HG03045 (cell line): Measurements from ENCODE around the gene HOXA5.

Experiments used
- ATAC-seq: cut with Tn5 transposase; IDR thresholded peaks from one replicate; pipeline ENCODE4 v1.9.1; 2021; ENCODE audit warnings: mild to moderate bottlenecking, moderate library complexity; ENCODE audit not compliant: unreplicated experiment

The HOXA5 gene

DNA sequence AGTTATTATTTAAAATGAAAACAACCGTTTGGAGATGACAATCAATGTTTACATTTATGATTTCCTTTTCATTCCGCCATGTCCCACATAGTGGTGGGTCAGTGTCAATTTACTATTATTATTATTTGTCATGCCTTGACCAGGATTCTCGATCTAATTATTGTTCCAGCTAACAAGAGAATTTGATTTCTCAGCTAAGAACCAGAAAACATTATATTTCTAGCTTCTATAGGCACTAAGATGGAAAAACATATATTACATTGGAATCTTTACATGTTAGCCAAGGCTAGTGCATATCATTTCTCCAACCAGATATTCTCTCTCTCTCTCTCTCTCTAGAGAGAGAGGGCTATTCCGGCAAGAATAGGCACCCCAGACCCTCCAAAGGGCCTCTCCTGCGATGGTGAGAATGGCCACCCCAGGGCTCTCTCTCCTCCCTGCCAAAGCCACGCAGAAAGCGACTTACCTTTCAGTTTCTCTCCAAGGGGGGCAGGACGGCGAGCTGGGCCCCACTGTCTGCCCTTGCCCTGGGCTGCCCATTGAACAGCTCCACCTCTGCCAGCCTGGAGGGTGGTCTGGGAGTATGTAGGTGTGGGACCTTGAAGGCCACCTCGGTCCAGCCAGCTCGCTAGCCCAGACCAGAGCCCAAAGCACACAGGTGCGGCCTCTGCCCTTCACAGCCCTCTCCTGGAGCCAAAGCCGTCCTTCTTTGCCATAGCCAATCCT, 6.5 kb upstream of the HOXA5 start:
- no peak for ATAC-seq

DNA sequence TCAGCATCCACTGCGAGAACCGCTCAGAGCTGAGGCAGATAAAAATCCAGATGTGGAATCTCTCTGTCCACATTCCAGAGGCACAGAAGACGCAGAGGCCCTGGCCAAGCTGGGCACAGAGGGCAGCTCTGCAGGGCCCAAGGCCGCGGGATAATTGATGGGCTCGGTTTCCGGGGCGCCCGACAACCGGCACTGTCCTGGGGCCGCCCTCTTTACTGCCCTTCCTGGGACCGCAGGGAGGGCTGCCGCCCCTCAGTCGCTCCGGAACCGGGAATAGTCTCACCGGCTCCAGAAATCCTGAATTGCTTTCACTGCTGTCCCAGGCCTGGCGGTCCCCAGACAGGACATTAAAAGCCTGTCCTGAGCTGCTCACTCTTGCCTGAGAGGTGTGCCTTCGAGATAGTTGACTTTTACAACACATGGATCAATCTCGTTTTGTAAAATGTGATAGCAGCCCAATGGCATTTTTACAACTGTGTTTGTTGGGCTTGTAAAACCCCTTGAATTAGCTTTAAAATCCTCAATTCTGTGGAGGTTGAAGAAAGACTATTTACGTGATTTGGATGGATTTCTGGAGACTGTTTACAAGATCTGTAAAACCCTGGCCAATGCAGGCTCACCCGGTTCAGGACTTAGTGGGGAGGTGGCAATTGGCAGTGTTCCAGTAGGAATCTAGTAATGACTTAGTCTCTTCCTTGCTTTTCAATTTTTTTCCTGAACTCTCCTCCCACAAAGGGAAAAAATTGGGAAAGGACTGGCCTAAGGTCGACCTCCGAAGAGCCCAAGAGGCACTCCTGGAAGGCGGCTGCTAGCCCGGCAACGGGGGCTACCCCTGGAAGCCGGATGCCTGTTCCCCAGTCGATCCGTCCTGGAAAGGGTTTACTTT, 5.5 kb upstream of the HOXA5 start:
- no peak for ATAC-seq

DNA sequence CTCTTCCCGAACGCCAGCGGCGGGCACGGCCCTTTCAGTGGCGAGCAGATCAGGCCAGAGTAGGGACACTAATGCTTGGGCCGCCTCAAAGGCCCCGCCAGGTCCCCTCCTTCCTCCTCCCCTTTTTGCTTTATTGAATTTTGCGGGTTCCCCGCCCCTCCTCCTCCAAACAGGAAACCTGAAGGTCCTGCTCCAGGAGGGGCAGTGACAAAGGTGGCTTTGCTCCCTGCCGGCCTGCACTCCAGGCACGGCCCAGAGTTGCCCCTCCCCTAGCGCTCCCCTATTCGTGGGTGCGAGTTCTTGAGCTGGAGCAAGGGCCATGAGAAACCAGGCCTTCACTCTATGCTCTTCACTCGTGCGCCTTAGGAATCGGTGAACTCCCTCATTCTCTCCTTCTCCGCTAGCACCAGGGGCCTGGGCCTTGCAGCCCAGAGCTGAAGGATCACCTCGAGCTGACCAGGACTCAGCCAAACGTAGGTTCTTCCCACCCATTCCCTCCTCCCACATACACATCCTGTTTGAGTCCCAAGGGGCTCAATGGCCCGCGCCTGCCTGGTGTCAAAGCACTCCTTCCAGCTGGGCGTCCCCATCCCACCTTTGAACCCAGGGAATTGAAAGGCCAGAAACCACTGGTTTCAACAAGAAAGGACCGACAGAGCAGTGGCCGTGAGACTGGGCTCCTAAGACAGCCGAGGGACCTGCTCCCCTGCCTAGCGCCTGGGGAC, 4.7 kb upstream of the HOXA5 start:
- ATAC-seq = no peak

DNA sequence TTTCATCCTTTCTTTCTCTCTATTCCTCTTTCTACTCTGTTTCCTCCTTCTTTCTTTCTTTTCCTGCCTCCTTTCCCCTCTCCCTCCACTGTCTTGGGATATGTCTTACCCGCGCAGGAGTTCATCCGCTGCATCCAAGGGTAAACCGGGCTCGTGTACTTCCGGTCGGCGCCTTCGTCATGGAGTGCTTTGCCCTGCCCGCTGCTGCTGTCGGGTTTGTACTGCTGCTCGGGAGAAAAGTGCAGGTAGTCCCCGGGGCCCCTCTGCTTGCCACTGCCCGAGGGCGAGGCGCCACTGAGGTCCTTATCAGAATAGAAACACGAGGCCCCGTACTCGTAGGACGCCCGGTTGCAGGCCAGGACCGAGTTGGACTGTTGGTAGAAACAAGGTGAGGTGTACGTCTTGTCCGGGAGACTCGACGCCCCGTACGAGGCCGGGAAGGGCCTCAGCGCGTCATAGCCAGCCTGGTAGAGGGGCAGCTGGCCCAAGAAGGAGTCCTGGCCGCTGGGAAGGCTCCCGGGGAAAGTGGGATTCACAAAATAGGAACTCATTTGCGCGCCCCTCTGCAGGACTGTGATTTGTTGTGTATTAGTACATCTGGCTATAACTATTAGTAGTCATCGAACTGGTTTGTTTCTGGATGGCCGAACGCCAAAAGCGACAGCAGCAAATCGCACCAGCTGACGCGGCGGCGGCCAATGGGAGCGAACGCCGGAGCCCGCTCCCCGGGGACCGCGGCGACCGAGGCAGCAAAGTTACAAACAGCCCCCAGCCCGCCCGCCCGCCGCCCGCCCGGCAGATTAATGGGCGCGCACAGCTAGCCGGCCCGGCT, 3.9 kb upstream of the HOXA5 start, which contains the start of gene HOXA6:
HOXA6 (minus strand) TSS at position 576 of the 832 bp plus-strand sequence; CDS start at position 551, 25 bp downstream.
- no peak for ATAC-seq

DNA sequence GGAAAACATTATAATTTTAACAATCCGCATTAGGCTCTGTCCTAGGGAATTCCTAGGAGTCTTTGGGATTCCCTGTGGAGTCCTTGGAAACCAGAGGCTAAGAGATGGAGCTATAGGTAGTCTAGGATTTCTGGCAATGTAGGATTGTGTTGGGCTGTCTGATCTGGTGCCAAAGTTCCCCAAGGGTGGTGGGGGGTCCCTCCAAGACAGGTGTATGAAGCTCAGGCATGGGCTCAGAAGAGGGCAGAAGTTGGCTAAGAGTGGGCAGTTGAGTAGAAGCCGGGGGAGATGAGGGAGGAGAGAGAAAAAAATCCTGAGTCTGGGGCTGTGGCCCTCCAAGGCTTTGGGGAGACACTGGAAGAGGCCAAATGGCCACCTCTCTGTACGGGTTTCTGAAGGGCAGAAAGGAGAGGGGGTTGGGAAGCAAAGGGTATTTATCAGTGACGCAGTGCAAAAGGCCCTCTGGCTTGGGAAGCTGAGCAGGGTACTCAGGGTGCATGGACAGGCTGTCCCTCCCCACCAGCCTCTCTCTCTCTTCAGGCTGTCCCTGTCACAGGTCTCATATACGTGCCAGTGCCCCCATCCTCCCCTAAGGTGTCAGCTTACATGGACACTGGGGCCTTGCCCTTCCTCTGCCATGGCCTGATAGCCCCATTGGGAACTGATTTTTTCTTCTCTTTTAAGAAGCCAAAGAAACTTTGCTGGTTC, 3.2 kb upstream of the HOXA5 start:
- ATAC-seq = no peak

DNA sequence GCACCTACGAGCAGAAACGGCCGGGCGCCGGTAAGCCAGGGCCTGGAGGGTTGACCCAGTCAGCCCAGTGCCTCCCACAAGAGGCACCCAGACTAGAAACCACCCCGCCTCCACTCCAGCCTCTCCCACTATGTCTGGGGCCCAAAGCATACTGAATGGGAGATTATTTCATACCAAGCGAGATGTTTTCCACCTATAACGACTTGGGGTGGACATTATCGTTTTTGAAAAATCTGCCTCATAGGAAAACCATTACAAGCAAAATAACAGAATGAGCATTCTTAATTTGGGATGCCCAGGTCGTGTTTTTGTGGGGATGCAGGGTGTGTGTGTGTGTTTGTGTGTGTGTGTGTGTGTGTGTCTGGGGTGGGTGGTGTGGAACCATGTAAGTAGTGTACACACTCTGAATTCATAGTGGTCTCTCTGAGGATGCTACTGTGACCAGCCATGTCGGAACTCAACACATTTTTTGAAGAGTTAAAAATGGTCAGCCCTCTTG, 2.5 kb upstream of the HOXA5 start:
- no peak for ATAC-seq

DNA sequence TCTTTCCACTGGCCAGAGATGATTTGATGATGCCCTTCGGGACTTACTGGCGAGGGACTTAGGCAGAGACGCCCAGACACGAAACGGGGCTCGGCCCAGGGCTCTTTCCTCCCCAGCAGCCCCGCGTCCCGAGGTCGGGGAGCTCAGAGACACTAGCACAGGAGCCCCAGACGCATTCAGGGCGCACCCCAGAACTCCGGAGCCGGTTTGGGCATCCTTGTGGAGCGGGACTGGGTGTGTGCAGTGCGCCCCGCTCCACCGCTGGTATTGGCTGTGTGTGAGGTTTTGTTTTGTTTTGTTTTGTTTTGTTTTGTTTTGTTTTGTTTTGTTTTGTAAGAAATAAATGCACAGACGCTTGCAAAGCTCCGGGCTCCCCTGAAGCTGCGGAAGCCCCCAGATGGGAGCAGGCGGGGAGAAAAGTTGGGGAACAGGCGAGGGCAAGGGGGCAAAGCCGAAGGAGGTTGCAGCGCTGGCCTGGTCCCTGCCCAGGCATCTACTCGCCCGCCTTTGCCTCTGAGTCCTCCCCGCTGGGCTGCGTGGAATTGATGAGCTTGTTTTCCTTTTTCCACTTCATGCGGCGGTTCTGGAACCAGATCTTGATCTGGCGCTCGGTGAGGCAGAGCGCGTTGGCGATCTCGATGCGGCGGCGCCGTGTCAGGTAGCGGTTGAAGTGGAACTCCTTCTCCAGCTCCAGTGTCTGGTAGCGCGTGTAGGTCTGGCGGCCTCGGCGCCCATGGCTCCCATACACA, 1.9 kb upstream of the HOXA5 start:
- no peak for ATAC-seq

DNA sequence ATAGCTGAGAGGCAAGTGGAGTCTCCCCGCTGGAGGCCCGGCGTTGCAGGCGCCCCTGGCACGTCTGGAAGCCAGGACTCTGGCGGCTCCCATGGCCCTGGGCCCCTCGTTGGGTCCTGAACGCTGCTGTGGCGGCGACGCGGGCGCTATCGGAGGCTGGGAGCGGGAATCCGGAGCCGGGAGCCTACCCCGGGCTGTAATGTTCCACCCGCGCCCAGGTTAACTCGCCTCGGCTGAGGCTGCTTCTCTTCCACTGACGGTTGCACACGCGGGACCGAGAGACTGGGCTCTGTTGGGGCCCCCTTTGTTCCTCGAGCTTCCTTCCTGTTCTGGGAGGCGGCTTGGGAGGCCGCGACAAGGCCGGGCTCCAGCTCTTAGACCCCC, 1.3 kb upstream of the HOXA5 start:
- no peak for ATAC-seq

DNA sequence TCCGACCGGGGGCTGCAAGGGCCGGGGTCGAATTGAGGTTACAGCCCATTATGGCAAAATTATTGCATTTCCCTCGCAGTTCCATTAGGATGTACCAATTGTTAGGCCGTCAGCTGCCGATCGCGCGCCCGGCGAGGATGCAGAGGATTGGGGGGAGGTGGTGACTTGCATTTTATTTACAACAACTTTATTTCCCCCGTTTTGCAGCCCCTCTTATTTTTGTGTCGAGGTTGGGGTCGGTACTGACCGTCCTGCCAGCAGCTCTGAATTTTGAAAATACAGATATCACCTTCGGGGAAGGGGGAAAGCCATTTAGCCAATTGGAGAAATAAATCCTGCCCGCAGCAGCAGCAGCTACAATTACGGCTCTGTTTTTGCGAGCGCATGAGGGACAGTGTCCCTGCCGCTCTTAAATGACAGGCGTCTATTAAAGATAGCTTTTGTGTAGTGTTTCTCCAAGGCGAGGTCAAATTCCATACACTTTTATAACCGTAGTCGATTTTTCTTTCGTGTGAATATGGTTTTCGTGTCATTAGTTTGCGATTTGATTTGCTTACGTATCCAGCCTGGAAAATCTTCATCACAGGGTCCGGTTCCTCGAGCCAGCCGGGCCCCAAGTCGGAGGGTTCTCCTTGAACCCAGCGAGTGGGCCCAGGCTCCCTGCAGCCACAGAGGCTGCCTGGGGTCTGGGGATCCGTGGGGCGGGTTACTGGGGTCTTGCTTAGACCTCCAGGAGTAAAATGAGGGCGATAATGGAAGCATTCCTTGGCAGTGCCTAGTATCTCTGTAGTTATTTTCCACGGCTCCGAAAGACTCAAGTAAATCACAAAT, 684 bp upstream of the HOXA5 start:
- ATAC-seq = no peak

DNA sequence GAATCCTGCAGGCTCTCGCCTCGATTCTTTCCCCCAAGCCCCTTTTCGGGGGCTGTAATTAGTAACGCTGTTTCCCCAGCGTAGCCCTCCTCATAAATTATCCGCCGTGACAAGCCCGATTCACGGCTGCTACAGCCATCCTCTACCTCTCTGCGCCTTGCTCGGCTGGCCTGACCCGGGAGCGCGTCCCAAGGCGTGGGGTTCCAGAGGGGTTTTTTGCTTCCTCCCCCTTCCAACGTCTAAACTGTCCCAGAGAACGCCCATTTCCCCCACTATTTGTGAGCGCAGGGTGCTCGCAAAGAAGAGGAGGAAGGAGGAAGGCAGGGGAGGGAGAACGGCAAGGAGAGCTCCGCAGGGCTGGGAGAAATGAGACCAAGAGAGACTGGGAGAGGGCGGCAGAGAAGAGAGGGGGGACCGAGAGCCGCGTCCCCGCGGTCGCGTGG, 880 bp downstream of the HOXA5 start:
- ATAC-seq = no peak

DNA sequence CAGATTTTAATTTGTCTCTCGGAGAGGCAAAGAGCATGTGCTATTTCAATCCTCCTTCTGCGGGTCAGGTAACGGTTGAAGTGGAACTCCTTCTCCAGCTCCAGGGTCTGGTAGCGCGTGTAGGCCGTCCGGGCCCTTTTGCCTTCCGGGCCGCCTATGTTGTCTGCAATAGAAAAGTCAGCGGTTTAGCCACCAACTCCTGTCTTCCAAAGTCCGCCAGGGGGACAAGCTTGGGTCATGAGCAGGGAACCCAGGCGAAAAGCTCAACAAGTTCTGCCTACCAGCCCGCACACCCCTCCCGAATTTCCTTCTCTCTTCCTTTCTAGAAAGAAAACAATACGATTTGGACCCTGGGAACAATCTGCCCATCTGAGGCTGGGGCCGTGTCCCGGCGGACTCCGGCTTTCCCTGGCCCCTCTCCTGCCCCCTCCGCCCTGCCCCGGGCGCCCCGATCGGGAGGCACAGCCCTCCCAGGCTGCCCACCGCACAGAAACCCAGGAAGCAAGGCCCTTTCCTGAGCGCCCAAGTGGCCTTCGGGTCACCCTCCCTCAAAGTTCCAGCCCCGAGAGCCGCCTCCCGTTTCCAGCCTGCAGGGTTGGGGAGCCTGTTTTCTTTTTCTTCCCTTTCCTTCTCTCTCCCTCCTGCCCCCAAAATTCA, 1.4 kb downstream of the HOXA5 start:
- ATAC-seq = no peak

DNA sequence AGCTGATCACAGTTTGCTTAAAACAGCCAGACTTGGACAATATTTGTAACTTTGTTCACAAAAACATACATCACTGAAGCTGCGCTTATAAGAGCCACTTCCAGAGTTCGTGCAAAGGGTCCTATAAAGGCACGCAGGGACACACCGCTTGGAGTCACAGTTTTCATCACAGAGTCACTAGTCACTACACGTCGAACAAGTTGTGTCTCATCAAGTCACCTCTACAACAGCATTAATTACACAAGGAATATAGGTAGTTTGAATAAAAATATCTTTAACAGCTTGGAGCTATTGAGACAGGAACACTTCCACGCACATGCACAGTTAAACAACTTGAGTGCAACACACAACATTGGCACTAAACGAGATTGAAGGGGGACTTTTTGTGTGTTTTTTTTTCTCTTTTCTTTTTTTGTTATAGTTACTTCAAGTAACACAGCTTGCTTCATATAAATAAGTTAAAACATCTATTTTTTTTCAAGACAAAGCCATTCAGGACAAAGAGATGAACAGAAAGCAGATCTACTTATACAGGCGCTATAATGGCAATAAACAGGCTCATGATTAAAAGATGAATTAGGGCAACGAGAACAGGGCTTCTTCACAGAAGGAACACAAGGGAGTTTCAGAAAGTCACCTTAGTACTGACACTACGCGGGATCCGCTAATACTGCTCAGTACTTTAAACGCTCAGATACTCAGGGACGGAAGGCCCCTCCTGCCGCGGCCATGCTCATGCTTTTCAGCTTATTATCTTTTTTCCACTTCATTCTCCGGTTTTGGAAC, 2.2 kb downstream of the HOXA5 start:
- ATAC-seq = no peak

DNA sequence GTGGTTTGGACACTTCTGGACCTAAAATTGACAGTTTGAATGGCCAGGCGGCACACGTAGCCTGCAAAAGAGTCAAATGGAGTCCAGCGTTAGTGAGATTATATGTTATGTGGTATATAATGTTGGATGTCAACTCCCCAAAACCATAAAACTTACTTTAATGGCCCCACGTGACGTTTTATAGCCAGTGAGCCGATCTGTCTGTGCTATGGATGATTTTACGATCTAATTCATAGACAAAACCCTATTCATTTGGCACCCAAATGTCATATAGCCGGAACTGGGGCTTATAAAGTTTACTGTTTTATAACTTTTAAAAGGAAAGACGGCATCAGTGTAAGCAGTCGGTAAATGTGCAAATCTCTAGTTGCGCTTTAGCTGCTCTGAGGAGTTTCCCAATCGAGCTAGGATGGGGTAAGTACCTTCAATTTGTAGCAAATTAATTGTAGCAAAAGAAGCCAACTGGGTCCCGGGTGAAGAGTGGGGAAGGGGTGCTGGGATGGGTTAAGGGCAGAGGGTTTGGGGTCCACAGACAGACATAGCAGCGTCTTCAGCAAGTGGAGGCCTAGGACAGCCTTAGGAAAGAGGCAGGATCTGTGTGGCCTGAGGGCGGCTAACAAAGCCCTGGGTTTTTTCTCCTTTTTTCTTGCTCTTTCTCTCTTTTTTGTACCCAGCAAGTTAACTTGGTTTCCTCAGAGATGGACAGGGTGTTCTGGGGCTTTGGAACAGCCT, 3.2 kb downstream of the HOXA5 start:
- no peak for ATAC-seq

DNA sequence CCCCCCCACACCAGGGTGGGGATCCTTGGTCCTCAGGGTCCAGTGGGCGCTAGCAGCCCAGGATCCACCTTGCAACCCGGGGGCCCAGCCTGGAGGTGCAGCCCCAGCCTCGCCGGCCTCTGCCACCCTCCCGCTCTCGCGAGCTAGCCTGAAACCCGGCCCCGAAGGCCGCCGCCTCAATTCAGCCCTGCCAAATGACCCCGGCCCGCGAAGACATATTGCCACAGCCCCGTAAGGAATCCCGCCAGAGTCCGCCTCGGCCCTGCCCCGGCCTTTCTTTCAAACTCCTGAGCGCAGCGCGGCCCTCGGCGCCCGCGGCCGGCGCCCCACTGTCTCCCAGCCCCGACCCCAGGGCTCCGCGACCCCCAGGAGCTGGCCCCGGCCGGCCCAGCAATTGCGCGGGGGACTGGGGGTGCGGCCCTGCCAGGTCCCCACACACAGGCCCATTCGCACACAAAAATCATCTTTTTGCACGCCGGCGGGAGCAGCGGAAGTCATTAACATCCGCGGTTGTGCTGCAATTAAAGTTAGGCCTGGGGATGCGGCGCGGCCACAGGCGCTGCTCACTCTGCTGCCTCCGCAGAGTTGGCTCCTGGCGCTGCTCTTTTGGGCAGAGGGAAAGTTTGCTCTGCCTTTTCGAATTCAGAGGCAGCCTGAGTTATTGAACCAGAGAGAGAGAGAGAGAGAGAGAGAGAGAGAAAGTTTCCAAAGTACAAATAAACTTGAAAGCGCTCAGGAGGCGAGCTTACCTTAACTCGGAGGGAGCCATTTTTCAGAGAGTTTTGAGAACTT, 4.0 kb downstream of the HOXA5 start:
- no peak for ATAC-seq

DNA sequence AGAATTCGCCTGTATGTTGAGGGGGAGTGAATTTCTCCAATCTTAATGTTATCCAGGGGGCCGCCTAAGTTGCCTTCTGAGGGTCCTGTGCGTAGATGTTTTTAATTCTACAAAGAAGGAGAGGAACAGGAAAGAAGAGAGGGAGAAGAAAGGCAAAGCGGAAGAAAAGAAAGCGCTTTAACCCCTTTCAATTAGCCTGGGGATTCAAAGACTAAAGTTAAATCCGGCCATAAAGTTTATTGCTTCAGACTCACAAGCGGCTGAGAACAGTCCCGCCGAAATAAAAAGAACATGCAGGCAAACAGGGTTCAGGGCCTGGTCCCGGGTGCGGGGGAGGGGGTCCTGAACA, 4.5 kb downstream of the HOXA5 start:
- ATAC-seq = no peak

DNA sequence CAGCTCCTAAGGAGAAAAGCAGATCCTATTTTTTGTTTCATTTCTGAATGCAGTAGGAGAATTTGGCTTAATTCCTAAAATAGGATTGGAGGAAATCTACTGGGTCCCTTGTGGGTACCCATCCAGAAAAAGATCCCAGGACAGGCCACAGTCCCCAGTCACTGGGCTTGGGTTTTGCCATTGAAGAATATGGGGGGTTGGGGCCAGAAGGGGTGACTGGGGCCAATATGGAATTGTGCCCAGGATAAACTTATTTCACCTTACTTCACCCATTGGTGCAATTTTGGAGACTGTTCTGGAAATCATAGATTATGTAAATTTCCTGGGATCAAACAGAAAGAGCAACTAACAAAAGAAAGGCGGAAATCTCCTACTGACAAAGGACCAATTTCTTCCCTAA, 5.0 kb downstream of the HOXA5 start:
- no peak for ATAC-seq
